Non-pigmented ciliary epithelial cell (primary cell): Measurements from ENCODE around the gene MED1.

Experiments used
- DNase-seq: peaks from one replicate; pipeline ENCODE4 v3.0.0-alpha.2; 2010; ENCODE audit warnings: low read depth

MED1 gene

GRCh38 chr17:39360537-39360936 lies 90.5 kb downstream of the MED1 start:
- no peak for DNase-seq

- no peak for DNase-seq
These were observed 91.1 kb downstream of the MED1 start for GRCh38 chr17:39359994-39360393.

- DNase-seq, result no peak
These were observed 93.1 kb downstream of the MED1 start for GRCh38 chr17:39357986-39358385.

GRCh38 chr17:39357488-39357887 lies 93.6 kb downstream of the MED1 start:
- no peak for DNase-seq
